Peyer's patch (tissue), 4 donors: ENCODE data around the gene ZGLP1. TPM values are rescaled to one million over a fixed set of nuclear protein-coding genes. Genes with fewer than 3 reads are reported as not detected.

ENCODE experiments used
- DNase-seq, 3 donors: peaks; one replicate each; pipeline ENCODE4 v3.0.0-alpha.2; 2017 to 2019
- H3K27ac ChIP-seq, 4 donors: fragments of 200-600 bp; sonication (generic); one replicate each; pipeline ENCODE4 v1.5.1; 2016 to 2019
- H3K27me3 ChIP-seq, 2 donors: fragments of 200-600 bp; sonication (generic); one replicate each; pipeline ENCODE4 v1.5.1; 2019
- H3K36me3 ChIP-seq, 3 donors: fragments of 200-600 bp; sonication (generic); one replicate each; pipeline ENCODE4 v1.5.1; 2016 to 2019
- H3K4me1 ChIP-seq, 4 donors: fragments of 200-600 bp; sonication (generic); one replicate each; pipeline ENCODE4 v1.5.1; 2016 to 2019
- H3K4me3 ChIP-seq, 4 donors: fragments of 200-600 bp; sonication (generic); 1 replicate in 3 of 4; 2 replicates in 1 of 4; pipeline ENCODE4 v1.5.1; 2016 to 2019; ENCODE audit warnings: mild to moderate bottlenecking in 1 of 4
- H3K9me3 ChIP-seq, 4 donors: fragments of 200-600 bp; sonication (generic); one replicate each; pipeline ENCODE4 v1.5.1; 2016 to 2019; ENCODE audit warnings: mild to moderate bottlenecking in 1 of 4
- CTCF ChIP-seq, 6 experiments: fragments of 450-650 bp in 4 of 6; fragments of 200-600 bp in 2 of 6; sonication (generic) in 1 of 6; IDR thresholded peaks; one replicate each; pipeline ENCODE4 v1.5.1; 2017 to 2019; ENCODE audit warnings: antibody characterized with exemption in 6 of 6, mild to moderate bottlenecking in 3 of 6, moderate library complexity in 1 of 6
- POLR2A ChIP-seq, 2 donors: fragments of 450-650 bp; IDR thresholded peaks; one replicate each; pipeline ENCODE4 v1.5.1; 2017; ENCODE audit warnings: antibody characterized with exemption in 2 of 2, mild to moderate bottlenecking in 2 of 2, moderate library complexity in 2 of 2
- total RNA-seq, 4 donors: library from RNA; depleted of rRNA; stranded (reverse); fragments of >200 nt; gene quantifications; one replicate each; pipeline ENCODE4 v1.1.0, GENCODE V29; 2016

The ZGLP1 gene
- total RNA-seq, 4 donors from 2014 or later: 2.1 to 10.7 TPM; not detected in 2

- Histone ChIP-seq H3K4me1 (peaks cover 0 to 12% (median 8%) of the 10 kb centered on the region in 4 donors), H3K27ac (peak overlapping the region; percentile 85 to 97 (median 90)), H3K4me3 (peak overlapping the region; percentile 72 to 83 (median 78)), H3K9me3 (no peaks in the 10 kb centered on the region), H3K27me3 (no peaks in the 10 kb centered on the region), H3K36me3 (peaks cover 0 to 32% (median 0%) of the 10 kb centered on the region in 3 donors)
- TF ChIP-seq CTCF (IDR thresholded peaks at IDR 0.05): peak in 3 of 6 experiments; percentile 19 to 40 (median 20)
- TF ChIP-seq POLR2A (IDR thresholded peaks at IDR 0.05): peak; percentile 13 to 42
- peak in 2 of 3 donors; percentile 74 to 82 for DNase-seq
Measured at GRCh38 chr19:10332158-10332964, 22.7 kb upstream of the ZGLP1 start.

- Histone ChIP-seq H3K27me3 (no peaks in the 10 kb centered on the region), H3K27ac (no peak overlapping the region), H3K4me3 (no peak overlapping the region), H3K36me3 (peaks cover 0 to 60% (median 0%) of the 10 kb centered on the region in 3 donors), H3K9me3 (no peaks in the 10 kb centered on the region), H3K4me1 (peaks cover 0 to 12% (median 8%) of the 10 kb centered on the region in 4 donors)
- TF ChIP-seq CTCF (IDR thresholded peaks at IDR 0.05) (no peak), POLR2A (IDR thresholded peaks at IDR 0.05) (no peak)
- DNase-seq: no peak
Measured at GRCh38 chr19:10329555-10329954, 19.9 kb upstream of the ZGLP1 start.

GRCh38 chr19:10328558-10329429, 19.2 kb upstream of the ZGLP1 start:
- Histone ChIP-seq H3K9me3 (no peaks in the 10 kb centered on the region), H3K4me1 (peaks cover 0 to 12% (median 5%) of the 10 kb centered on the region in 4 donors), H3K27me3 (no peaks in the 10 kb centered on the region), H3K4me3 (no peak overlapping the region), H3K36me3 (peaks cover 0 to 67% (median 0%) of the 10 kb centered on the region in 3 donors), H3K27ac (no peak overlapping the region)
- TF ChIP-seq CTCF (IDR thresholded peaks at IDR 0.05) (no peak), POLR2A (IDR thresholded peaks at IDR 0.05) (no peak)
- no peak for DNase-seq

- Histone ChIP-seq H3K36me3 (peaks cover 0 to 77% (median 0%) of the 10 kb centered on the region in 3 donors), H3K9me3 (no peaks in the 10 kb centered on the region), H3K4me3 (no peak overlapping the region), H3K27me3 (no peaks in the 10 kb centered on the region), H3K4me1 (peaks cover 0 to 18% (median 3%) of the 10 kb centered on the region in 4 donors), H3K27ac (no peak overlapping the region)
- TF ChIP-seq POLR2A (IDR thresholded peaks at IDR 0.05): no peak
- DNase-seq: no peak
Measured at GRCh38 chr19:10327793-10328192, 18.2 kb upstream of the ZGLP1 start.

- no peak overlapping the region for H3K27ac ChIP-seq
- H3K4me1 ChIP-seq: peaks cover 0 to 23% (median 3%) of the 10 kb centered on the region in 4 donors
- TF ChIP-seq CTCF (IDR thresholded peaks at IDR 0.05): no peak
- TF ChIP-seq POLR2A (IDR thresholded peaks at IDR 0.05): no peak
- no peak overlapping the region for H3K4me3 ChIP-seq
- H3K9me3 ChIP-seq: no peaks in the 10 kb centered on the region
- H3K36me3 ChIP-seq: peaks cover 0 to 98% (median 0%) of the 10 kb centered on the region in 3 donors
- no peak for DNase-seq
- no peaks in the 10 kb centered on the region for H3K27me3 ChIP-seq
Measured at GRCh38 chr19:10325732-10326131, 16.1 kb upstream of the ZGLP1 start.
